Brain microvascular endothelial cell (primary cell): ENCODE results near the gene MET.

Experiments
- DNase-seq: peaks from one replicate; pipeline ENCODE4 v3.0.0-alpha.2; 2020
- H3K27ac ChIP-seq: fragments of 250-450 bp; sonication (Bioruptor Pico); 2 replicates; pipeline ENCODE4 v1.5.1; 2020; ENCODE audit warnings: mild to moderate bottlenecking, moderate library complexity
- H3K27me3 ChIP-seq: fragments of 250-450 bp; sonication (Bioruptor Pico); replicated peaks from 2 replicates; pipeline ENCODE4 v1.5.1; 2020; ENCODE audit warnings: mild to moderate bottlenecking
- H3K36me3 ChIP-seq: fragments of 250-450 bp; sonication (Bioruptor Pico); replicated peaks from 2 replicates; pipeline ENCODE4 v1.5.1; 2020; ENCODE audit warnings: mild to moderate bottlenecking
- H3K4me3 ChIP-seq: 2 replicates; pipeline ENCODE4 v1.5.1; 2011; ENCODE audit warnings: low read depth, mild to moderate bottlenecking, control low read depth, low read length, moderate library complexity
- CTCF ChIP-seq: IDR thresholded peaks from 2 replicates; pipeline ENCODE4 v1.5.1; 2011; ENCODE audit warnings: low read depth, mild to moderate bottlenecking, moderate library complexity, low read length, control low read depth, inconsistent platforms; ENCODE audit errors: missing control alignments
- in situ Hi-C: cut with HindIII; loops from 2 replicates; pipeline ENCODE4 v1.10.0; 2017; ENCODE audit warnings: low sequenced_read_pairs, low pct_ligation_motif_present

The MET gene

GRCh38 chr7:116797612-116798011 is 125.6 kb downstream of the MET start:
- DNase-seq = no peak
- Histone ChIP-seq H3K27me3 (no peaks in the 10 kb centered on the region), H3K27ac (no peak overlapping the region), H3K36me3 (no peaks in the 10 kb centered on the region), H3K4me3 (no peak overlapping the region)
- no peak for TF ChIP-seq CTCF
- in situ Hi-C loops = no loop called here

- in situ Hi-C loops = no loop called here
- no peak for TF ChIP-seq CTCF
- no peak for DNase-seq
- no peak overlapping the region for H3K27ac ChIP-seq
- H3K4me3 ChIP-seq = no peak overlapping the region
- no peaks in the 10 kb centered on the region for H3K27me3 ChIP-seq
- H3K36me3 ChIP-seq = no peaks in the 10 kb centered on the region
Observed at GRCh38 chr7:116798232-116798631, 126.2 kb downstream of the MET start.

- in situ Hi-C loops = no loop called here
- Histone ChIP-seq H3K27me3 (no peaks in the 10 kb centered on the region), H3K27ac (no peak overlapping the region), H3K4me3 (no peak overlapping the region), H3K36me3 (no peaks in the 10 kb centered on the region)
- no peak for TF ChIP-seq CTCF
- DNase-seq = no peak
Observed at GRCh38 chr7:116799916-116800315, 127.9 kb downstream of the MET start.

GRCh38 chr7:116800594-116800993 is 128.6 kb downstream of the MET start:
- Histone ChIP-seq H3K4me3 (no peak overlapping the region), H3K36me3 (no peaks in the 10 kb centered on the region), H3K27ac (no peak overlapping the region), H3K27me3 (no peaks in the 10 kb centered on the region)
- no peak for DNase-seq
- in situ Hi-C loops = no loop called here
- no peak for TF ChIP-seq CTCF

- Histone ChIP-seq H3K36me3 (no peaks in the 10 kb centered on the region), H3K4me3 (no peak overlapping the region), H3K27ac (peak overlapping the region; percentile 1), H3K27me3 (no peaks in the 10 kb centered on the region)
- in situ Hi-C loops = no loop called here
- no peak for TF ChIP-seq CTCF
- DNase-seq = peak; percentile 79
Observed at GRCh38 chr7:116801092-116801710, 129.2 kb downstream of the MET start.

- no peaks in the 10 kb centered on the region for H3K36me3 ChIP-seq
- DNase-seq = no peak
- H3K27me3 ChIP-seq = no peaks in the 10 kb centered on the region
- peak overlapping the region; percentile 31 for H3K27ac ChIP-seq
- no peak for TF ChIP-seq CTCF
- in situ Hi-C loops = no loop called here
- no peak overlapping the region for H3K4me3 ChIP-seq
Observed at GRCh38 chr7:116802144-116802745, 130.2 kb downstream of the MET start.
